Activated CD4-positive, alpha-beta T cell treated with anti-CD3 and anti-CD28 coated beads, Interleukin-2, amount 50 U/mL, for 1 hour (primary cell): ENCODE results near the gene SYPL2.
A peak's percentile ranks its signal among the peaks of the same experiment; 100 is the strongest.
"Not testable (repeated sequence)": the region's sequence is repeated elsewhere in the genome, so short reads cannot be mapped to it uniquely, and the experiment has no call there.

Experiments
- DNase-seq: peaks from one replicate; pipeline ENCODE4 v3.0.0-alpha.2; 2020

SYPL2 gene

DNA sequence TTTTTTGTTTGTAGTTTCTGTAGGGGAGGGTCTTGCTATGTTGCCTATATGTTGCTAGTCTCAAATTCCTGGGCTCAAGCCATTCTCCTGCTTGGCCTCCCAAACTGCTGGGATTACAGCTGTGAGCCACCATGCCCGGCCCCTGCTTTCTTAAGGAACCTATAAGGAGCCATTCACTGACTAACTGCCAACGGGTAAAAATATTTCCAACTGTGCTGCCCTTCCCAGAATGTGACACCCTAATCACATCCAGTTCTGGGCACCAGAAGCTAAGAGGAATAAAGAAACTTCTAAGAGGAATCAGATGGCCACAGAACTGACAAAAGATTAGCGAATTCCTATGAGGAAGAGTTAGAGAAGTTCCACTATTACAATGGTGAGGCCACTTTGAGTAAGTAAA is 6.4 kb downstream of the SYPL2 start:
- no peak for DNase-seq

DNA sequence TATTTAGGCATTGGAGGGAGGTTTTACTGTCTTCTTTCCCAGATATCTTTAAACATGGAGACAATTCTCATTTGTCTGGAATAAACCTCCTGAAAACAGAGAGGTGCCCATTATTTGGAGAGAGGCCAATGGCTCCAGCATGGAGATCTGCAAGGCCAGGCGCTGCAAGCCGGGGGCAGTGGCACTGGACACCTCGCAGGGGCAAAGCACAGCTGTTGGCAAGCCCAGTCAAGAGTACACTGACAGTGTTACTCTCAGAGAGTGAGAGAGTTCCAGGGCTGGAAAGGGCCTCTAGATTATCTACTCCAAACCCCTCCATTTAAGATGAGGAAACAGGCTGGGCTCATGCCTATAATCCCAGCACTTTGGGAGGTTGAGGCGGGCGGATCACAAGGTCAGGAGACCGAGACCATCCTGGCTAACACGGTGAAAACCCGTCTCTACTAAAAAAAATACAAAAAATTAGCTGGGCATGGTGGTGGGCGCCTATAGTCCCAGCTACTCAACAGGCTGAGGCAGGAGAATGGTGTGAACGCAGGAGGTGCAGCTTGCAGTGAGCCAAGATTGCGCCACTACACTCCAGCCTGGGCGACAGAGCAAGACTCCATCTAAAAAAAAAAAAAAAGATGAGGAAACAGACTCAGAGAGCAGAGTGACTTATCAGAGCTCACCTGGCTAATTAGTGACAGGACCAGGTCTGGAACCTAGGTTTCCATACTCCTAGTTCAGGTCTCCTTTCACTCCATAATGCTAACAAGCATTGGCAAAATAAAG is 7.1 kb downstream of the SYPL2 start:
- not testable (repeated sequence) for DNase-seq

DNA sequence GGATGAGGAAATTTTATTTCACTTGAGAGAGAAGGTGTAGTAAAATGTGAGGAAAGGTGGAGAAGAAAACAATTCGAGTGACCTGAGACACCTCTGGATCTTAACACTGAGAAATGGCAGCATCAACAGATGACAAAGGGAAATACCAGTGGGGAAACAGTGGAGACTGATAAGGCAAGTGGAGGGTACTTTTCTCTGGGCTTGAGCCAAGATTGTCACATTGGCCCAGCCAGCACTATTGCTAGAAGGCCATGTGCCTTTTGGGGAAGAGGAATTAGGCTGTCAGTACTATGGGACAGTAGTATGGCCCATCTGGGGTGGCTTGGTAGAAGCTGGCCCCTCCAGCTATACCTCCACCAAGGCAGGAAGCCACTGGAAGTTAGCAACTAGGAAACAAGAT is 8.4 kb downstream of the SYPL2 start:
- no peak for DNase-seq

DNA sequence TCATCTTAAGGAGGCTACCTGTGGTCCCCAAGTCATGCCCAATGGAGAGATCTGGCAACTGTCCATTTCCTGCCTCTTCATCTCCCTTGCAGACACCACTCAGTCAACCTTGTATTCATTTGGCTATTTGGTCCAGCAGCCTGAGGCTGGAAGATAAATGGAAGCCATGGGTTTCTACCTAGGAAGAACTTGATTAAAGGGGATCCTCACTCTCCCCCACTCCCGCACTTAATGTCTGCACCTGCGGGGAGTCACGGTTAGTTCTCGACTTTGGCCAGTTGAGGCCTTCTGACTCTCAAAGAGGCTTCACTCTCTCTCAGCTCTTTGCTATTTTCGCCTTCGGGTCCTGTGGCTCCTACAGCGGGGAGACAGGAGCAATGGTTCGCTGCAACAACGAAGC is 8.9 kb downstream of the SYPL2 start:
- DNase-seq: no peak

DNA sequence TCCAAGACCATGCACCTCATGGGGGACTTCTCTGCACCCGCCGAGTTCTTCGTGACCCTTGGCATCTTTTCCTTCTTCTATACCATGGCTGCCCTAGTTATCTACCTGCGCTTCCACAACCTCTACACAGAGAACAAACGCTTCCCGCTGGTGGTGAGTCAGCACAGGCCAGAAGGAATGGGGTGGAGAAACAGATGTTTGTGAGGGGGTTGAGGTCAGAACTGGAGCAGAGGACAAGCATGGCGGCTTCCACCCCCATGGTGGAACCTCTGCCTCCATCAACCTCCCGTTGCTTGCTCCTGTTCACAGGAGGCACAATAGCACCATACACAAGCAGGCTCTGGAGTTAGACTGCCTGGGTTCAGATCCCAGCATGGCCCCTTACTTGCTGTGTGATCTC is 10.5 kb downstream of the SYPL2 start:
- no peak for DNase-seq

DNA sequence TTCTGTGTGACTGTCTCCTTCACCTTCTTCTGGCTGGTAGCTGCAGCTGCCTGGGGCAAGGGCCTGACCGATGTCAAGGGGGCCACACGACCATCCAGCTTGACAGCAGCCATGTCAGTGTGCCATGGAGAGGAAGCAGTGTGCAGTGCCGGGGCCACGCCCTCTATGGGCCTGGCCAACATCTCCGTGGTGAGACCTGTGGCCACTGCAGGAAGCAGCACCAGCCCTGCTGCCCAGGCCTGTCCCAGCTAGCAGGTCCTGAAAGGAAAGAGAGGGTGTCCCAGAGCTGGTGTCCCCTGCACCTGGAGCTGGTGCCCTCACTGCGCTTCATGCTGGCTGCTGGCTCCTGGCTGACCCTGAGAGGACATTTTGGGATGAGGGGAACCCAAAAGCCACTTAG is 11.5 kb downstream of the SYPL2 start:
- DNase-seq: no peak

DNA sequence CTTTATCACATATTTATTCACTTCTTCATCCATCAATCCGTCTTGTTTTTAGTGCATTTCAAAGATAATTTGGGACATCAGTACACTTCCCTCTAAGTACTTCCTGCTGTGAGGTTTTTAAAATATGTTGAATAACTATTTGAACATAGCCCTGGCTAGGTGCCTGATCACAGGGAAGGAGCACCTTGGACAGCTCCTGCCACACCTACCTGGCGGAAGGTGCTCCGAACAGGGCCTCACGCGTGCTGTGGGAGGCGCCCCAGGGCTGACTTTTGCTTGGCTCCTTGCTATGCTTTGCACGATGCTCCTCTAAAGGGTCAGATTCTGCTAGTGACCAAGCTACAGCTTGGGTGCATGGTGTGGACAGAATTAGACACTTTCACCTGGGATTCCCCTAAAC is 12.5 kb downstream of the SYPL2 start:
- DNase-seq: peak; percentile 39

DNA sequence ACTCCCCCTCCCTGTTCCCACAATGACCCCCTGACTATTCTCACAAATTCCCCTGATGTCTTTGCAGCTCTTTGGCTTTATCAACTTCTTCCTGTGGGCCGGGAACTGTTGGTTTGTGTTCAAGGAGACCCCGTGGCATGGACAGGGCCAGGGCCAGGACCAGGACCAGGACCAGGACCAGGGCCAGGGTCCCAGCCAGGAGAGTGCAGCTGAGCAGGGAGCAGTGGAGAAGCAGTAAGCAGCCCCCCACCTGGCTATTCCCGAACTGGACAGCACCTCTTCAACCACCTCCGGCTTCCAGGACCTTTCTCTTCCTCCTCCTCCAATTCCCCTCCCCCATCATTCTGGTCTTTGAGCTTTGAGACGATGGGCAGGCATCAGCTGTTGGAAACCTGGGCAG is 13.0 kb downstream of the SYPL2 start:
- DNase-seq: no peak

DNA sequence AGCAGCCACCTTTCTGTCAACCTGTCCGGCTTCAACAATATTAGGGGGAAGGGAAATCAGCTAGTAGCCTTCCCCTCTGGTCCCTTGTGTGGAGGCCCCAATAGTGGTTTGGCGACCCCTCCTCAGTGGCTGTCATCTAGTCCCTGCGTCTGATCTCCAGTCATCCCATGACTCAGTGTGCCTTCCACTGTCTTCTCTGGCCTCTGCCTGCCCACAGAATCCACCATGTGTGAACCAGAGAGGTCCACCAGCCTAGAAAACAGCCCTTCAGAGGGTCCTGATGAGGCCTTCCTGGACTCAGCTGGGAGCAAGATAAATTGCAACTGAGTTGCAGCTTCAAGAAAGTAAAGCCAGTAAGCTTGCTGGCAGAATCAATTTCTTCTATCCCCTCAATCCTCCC is 13.6 kb downstream of the SYPL2 start:
- no peak for DNase-seq

DNA sequence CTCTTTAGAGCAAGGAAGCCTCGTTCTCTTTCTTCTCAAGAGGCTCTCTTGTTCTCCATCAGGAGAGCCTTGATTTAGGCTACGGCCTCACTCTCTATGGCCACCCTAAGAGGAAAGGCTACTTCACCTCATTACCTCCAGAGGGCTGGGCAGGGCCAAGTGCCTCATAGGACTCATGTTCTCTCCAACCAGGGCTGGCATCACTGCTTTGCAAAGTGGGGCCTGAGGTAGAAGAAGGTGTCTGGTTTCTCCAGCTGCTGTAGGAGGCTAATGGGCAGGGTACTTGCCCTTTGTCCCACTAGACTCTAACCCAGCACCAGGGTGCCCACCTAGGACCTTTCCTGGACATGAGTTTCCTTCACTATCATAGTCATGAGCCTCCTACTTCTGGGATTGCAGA is 15.3 kb downstream of the SYPL2 start:
- no peak for DNase-seq

DNA sequence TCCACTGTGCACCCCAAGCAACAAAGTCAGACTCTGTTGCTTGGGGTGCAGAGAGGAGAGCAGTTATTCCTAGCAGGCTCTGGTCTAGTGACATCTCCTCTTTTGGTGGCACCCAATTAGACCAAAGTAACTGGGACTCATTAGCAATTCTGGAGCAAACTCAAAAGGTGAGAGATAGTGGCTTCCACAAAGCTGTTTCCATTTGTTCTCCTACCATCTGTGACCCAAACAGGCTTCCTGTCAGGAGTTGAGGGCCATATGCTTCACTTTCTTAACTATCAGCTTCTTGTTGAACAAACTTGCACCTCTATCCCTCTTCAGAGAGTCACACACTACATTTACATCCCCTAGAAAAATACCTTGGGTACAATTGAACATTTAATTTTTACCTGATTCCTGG is 15.9 kb downstream of the SYPL2 start:
- no peak for DNase-seq

DNA sequence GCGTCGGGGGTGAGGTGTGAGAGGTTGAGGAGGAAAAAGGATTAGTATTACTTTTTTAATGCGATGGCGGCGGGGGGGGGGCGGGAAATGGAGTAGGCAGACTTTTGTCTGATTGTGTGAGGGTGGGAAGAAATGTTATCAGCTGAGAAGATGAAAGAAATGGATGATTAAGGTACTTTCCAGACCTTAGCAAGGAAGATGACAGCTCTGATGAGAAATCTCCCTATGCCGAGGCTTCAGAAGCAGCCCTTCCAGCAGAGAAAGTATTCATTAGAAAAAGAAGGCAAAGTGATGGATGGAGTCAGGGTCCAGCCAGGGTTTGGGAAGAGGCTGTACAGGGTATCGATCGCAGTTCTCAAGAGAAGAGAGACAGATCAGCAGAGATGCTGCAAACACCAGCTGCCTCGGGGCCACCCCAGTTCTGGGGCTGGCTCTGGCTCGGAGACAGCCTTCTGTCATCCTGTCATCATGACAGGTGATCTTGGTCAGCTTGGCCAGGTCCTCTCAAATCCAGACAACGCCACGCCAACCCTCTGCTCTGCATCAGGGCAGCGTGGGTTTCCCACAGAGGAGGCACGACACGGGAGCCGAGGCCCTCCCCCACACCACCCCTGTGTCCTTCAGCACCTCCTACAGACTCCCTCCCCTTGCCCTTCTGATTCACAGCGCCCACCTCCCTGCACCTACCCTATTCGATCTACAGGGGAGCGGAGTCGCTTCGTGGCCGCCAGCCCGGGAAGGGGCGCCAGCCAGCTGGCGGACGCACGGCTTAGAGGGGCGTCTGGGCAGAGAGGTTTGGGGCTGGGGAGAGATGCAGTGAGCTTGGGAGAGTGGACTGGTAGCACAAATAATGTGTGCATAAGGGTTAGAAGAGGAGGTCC is 16.7 kb downstream of the SYPL2 start:
- DNase-seq: peak; percentile 29

DNA sequence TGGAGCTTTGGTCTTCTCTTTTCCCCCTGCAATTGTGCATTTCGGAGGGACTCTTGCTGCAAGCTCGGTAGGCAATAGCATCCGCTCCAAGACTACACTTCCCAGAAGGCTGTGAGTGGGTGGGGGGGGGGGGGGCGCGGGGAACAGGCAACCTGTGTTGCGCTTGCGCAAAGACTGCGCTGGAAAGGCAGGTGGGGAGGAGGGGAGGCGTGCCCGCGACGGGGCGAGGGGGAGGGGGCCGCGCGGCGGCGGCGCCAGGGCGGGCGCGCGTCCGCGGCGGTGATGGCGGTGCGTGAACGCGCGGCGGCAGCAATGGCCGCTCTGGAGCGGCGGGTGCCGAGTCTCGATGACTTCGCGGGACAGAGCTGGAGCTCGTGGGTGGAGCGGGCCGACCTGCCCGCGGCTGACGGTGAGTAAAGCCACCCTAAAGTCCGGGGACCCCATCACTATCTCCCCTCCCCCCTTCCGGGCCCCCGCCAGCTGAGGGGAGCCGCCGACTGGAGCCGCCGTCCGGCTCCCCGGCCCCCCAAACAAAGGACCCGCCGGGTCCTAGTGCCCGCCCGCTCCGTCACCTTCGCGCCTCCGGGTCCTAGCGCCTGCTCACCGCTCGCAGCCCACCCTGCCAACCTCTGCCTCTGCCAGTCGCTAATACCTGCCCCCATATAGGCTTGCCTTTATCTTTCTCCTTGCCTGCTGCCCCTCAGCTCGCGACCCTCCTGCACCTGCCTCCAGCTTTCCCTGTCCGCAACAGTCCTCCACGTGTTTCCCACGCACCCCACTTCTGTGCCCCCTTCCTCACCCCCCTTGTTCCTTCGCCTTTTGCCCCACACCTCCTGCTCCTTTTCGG is 17.5 kb downstream of the SYPL2 start, which contains the start of gene ATXN7L2:
Gene ATXN7L2, plus strand, starts transcription at position 234 of the 847 bp plus-strand sequence. Its CDS starts 49 bp downstream, at position 283.
- peak; percentile 89 for DNase-seq

DNA sequence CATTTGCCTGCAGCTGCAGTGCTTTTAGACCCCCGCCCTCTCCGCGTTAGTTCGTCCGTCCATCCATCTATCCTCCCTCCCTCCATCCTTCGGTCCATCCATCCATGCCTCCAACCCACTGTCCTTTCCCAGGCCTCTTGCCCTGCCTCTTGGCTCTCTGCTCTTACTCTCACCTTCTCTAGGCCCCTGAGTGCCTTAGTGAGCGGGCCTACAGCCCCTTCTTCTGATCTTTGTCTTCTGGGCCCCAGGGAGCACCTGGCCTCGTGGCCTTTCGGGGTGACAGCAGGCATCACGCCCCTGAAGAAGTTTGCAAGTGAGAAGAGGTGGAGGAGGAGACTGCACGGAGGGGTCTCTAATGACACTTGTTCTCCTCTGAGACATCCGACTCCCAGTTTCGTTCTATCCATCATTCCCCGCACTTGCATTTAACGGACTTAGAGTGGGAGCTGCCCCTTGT is 18.2 kb downstream of the SYPL2 start:
- no peak for DNase-seq

DNA sequence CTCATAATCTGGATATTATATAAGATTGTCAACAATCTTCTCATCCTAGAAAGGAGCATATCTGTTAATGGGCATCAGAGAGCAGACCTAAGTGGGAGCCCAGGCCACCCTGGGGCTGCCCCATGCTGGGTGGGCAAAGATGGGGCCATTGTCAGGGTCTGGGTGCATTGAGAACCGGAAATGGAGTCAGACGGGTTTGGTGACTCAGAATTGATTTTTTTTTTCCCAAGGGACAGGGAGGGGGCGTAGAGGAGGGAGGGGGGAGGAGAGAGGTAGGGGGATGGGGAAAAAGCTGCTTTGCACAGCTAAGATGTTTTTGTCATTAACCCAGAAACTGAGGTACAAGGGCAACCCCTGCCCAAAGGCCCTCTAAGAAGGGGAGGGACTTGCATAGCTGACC is 18.7 kb downstream of the SYPL2 start:
- DNase-seq: no peak

DNA sequence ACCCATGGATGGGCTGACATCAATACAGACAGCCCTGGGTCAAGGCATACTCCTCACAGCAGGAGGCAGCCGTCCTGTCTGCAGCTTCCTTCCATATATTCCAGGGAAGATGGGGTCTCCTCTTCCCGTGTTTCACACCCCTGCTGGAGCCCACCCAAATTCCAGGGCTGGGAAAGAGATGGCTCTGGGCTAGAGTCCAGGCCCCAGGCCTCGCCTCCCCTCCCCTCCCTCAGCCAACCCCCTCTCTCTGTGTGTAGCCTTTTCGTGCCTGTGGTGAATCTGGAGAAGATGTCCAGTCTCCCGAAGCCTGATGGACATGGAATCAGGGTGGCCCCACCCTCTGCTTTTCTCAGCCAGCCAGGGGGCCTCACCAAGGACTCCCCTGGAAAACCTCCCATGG is 20.9 kb downstream of the SYPL2 start:
- DNase-seq: no peak

DNA sequence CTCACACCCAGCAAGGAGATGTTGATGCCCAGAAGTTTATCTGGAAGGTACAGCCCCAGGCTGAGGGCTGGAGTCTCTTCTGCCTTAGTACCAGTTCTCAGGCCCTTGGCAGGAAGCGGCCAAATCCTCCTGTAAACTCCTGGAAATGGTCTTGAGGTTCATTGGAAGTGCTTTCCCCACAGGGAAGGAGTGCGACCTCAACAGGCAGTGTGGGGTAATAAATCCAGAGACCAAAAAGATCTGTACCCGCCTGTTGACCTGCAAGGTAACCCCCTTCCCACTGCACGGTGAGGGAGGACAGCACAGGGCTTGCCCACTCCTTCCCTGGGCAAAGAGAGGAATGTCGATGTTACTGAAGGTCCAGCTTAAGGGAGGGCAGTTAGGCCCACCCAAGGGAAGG is 21.9 kb downstream of the SYPL2 start:
- no peak for DNase-seq

DNA sequence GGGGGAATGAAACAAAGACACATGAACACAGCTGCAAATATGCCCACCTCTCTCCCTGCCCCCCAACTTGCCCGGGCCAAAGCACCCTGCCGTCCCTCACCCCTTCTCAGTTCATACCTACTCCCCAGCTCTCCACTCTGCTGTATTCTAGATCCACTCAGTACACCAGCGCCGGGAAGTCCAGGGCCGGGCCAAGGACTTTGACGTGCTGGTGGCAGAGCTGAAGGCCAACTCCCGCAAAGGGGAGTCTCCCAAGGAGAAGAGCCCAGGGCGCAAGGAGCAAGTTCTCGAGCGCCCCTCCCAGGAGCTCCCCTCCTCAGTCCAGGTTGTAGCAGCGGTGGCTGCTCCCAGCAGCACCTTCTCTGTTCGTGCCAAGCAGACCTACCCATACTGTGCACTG is 22.4 kb downstream of the SYPL2 start:
- DNase-seq: no peak

DNA sequence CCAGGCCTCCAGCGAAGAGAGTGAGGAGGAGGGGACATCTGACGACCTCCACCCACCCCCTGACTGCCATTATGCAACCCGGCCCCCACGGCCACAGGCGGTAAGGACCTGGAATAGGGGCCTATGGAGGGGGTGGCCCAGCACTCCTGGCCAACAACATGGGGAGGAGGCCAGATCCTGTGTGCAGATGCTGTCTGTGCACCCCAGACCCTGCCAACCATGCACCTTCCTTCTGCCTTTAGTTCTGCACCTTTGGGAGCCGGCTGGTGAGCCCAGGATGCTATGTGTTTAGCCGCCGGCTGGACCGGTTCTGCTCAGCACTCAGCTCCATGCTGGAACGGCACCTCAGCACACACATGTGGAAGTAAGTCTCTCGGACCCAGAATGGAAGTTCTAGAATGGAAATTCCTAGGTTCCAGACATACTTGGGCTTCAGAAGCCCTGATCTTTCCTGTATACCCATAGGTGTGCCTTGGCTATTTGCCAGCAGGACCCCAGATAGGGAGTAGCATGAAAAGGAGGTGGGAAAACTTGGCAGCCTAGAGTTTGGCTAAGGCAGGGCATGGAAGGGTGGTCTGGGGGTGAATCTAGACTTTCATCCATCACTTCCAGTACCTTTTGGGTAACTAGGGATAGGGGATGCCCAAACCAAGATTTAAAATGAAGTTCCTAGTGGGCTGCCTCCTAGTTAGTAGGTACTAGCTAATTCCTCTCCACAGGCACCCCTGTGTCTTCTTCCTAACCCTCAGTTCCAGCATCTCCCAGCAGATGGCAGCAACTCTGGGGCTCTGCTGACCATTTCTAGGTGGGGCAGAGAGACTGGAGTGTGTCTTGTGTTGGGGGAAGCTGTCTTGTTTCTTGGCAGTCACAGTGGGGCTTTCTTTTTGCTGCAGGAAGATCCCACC is 23.9 kb downstream of the SYPL2 start:
- DNase-seq: peak; percentile 76

DNA sequence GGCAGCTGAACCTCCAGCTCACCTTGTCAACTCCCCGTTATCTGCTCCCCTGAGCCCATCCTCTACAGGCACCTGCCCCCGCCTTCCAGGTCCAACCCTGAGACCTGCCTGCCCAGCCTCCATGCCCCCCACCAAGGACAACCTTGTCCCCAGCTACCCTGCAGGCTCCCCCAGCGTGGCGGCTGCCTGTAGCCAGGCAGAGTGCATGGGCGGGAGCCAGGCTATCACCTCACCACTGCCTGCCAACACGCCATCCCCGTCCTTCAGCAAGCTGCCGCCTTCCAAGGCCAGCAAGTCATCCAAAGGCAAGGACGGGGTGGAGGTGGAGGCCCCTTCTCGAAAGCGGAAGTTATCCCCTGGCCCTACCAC is 24.6 kb downstream of the SYPL2 start:
- no peak for DNase-seq

DNA sequence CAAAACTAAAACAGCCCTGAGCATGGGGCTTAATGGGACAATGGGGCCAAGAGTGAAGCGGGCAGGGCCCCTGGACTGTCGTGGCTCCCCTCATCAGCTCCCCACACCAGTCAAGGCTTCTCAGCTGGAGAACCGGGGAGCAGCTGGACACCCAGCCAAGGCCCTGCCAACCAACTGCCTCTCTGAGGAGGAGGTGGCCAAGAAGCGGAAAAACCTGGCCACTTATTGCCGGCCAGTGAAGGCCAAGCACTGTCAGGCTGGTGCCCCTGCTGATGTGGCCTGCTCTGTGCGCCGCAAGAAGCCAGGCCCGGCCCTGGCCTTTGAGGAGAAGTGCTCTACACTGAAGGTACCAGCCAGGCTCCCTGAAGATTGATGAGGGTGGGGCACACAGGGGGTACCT is 25.0 kb downstream of the SYPL2 start:
- DNase-seq: no peak

DNA sequence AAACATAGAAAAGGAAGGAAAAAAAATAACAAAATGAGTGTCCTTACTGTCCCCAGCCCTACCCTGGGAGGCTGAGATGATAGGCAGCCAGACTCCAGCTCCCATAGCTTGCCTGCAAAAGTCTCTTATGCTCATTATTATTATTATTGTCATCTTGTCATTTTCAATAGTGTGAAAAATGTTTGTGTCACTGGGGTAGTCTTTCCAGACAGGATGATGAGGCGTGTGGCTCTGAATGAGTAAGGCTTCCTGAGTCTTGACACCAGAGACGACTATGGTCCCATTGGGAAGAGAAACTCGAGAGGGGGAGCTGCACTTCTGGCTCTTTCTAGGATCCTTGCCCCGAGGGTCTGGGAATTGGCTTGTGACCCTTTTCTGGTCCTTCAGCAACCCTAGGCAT is 26.4 kb downstream of the SYPL2 start:
- DNase-seq: no peak
